Putamen (tissue), 1 donor: Measurements from ENCODE around the gene PI16.
"Not testable (repeated sequence)": the region's sequence is repeated elsewhere in the genome, so short reads cannot be mapped to it uniquely, and the experiment has no call there.

Experiments used
- DNase-seq: peaks from one replicate; pipeline ENCODE4 v3.0.0-alpha.2; 2016; ENCODE audit warnings: low spot score

The PI16 gene

DNA sequence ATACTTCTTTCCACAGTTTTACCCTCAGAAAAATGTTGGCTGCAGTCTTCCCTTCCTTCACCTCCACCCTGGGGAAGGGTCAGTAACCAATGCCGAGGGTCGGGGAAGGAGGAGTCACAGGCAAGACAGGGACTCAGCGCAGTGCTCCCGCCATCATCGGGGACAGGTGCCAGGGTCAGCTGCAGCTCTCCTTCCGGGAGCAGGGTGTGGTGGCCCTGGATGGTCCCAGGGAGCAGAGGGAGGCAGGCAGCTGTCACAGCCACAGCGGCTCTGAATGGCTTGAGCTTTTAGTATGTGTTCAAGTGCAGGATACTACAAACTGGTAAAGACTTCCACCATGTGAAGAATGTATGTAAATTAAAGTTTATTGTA is 26.0 kb upstream of the PI16 start:
- no peak for DNase-seq

DNA sequence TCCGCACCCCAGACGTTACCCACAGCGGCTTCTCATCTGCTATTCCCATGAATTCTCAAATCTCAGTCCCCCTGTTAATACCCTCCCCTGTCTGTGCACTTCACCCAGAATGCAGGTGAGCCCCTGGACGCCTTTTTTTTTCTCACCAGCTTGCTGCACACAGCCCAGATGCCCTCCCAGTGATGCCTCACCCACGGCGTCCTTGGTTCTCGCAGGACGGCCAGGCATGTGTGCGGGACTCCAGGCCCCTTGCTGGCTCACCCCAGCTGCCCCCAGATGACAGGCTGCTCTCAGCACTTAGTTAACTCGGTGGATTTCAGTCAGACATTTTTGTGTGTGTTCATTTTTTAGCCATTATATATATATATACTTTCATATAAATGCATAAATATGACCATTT is 25.4 kb upstream of the PI16 start:
- DNase-seq = no peak

DNA sequence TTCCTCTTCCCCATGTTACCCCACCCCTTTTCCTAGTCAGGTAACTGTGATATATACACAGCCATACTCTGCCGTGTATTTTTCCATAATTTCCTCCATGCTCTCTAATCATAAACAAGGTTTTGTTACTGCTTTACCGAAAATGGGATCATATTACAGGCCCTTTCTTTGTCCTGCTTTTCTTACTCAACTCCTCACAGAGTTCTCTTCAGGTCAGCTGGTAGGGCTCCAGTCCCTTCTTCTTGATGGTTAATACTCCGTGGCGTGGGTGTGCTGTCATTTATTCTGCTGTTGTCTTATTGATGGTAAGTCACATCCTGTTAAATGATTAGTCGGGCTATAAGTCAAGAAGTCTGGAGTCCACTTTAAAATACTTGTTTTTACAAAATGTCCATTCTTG is 24.9 kb upstream of the PI16 start:
- no peak for DNase-seq

DNA sequence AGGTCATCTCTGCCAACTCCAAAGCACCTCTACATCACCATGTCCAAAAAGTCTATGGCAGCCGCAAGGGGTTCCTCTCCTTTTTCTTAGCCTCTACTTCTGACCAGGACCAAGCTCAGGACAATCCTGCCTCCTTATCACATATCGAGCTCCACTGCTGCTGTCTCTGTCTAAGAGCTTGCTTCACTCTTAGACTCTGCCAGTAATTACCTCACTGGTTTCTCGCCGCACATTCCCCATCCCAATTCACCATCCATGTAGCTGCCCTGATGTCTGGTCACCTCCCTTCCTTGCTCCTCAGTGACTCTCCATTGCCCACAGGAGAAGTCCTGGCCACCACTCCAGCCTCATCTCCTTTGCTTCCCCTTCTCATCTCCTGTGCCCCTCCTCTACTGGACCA is 24.1 kb upstream of the PI16 start:
- DNase-seq = no peak

DNA sequence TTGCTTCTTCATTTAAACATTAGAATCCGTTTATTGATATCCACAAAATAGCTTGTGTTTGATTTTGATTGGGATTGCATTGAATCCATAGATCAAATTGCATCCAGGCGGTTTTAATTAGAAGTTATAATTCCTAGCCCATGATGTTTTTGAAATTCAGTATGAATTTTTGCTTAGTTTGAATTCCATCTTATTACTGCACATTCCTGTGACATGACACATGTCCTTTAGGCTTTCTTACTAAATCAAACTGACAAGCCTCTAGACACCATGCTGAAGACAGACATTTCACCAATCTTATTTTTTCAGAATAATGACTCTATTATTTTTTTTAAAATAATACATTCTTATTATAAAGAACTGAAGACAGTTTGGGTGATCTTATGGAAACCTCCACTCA is 21.4 kb upstream of the PI16 start:
- no peak for DNase-seq

DNA sequence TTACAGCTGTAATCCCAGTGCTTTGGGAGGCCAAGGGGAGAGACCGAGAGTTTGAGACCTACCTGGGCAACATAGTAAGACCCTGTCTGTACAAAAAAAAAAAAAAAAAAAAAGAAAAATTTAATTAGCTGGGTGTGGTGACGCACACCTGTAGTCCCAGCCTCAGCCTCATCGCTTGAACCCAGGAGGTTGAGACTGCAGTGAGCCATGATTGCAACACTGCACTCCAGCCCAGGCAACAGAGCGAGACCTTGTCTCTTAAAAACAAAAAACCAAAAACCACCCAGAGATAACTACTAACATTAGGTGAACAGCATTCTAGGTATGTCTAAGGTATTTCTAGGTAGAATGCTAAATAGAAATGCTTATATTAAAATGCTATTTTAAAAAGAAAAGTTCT is 21.0 kb upstream of the PI16 start:
- DNase-seq = no peak

DNA sequence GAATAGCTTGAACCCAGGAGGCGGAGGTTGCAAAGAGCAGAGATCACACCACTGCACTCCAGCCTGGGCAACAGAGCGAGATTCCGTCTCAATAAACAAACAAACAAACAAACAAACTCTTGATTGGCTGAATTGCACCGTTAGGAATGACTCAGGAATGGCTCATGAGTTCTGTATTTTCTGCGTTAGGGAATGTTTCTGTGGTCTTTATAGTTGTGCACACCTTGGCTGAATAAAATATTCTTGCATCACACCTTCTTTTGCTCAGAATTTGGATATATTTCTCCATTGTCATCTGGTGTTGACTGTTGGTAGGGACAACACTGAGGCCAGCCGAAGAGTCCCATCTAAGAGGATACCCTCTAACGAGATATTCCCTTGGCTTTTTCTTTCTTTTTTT is 19.6 kb upstream of the PI16 start:
- no peak for DNase-seq

DNA sequence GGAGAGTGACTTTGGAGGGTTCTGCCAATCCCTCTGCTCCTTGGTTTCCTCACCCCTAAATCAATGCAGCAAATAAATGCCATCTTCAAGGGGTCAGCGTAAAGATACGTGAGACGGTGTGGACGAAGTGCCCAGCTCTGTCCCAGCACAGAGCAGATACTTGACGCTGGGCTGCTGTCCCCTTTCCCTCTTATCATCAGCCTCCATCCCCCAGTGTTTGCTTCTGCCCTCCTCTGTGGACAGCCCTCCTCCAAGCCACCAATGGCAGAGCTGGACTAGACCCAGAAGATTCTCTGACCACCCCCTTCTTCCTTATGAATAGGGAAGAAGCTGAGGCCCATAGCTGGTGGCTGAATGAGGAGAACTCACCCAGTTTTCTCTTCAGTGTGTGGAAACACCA is 17.7 kb upstream of the PI16 start:
- DNase-seq = no peak

DNA sequence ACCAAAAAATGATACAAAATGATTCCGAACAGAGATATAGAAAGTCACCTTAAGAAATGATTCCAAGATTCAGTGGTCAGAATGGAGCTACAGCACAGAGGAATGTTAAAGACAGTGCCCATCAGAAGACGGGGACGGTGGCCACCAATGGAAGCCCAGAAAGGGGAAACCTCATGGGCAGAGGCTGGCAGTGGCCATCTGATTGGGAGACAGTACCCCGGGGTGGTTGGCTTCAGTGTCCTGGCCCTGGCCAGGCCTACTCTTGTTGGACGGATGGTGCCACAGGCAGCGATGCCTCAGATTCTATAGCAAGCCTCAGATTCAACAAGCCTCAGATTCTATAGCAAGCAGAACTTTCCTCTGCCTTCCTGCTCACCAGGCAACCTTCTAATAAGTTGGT is 16.6 kb upstream of the PI16 start:
- no peak for DNase-seq

DNA sequence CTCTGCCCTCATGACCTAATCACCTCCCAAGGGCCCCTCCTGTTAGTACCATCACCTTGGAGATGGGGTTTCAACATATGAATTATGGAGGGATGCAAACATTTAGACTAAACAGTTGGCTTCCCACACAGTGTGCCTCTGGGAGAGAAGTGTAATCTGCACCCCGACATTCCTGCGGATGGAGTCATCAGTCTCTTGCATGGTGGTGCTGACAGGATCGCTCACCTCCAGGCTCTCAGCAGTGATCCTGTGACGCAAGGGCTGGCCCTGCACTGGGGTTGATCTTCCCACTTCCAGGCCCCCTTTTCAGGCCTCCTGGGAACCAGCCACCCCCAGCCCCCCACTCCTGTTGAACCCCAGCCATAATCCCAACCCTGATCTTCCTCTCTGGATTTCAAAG is 16.0 kb upstream of the PI16 start:
- DNase-seq = no peak

DNA sequence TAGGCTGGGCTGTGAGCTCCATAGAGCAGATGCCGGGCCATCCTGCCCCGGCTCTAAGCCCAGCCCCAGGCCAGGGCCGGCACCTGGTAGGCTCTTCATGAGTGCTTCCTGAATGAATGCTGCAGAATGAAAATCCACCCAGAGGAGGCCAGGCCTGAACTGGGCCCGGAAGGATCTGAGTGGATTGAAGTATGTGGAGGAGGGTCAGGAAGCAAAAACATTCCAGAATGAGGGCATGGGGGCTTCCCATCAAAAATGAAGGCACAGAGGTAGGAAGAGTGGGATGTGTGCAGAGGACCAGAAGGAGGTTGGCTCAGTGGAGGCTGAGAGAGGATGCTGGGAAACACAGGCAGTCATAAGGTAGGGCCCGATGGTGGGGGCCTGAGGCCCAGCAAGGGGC is 15.5 kb upstream of the PI16 start:
- not testable (repeated sequence) for DNase-seq

DNA sequence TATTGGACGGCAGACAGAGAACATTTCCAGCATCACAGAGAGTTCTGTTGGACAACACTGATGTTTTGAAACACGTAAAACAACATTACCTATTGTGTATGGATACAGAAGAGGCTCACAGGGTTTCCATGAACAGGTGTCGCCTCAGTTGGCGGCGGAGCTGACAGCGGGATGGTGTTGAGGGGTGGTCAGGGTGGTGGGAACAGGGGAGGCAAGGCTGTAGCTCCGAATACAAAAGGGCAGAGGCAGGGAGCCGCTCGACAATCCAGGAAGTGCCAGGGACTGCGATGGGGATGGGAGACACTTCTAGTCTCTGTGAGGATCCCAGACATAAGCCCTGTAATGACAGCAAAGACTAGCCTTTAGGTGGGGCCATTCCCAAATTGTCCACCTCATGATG is 14.5 kb upstream of the PI16 start:
- DNase-seq = no peak

DNA sequence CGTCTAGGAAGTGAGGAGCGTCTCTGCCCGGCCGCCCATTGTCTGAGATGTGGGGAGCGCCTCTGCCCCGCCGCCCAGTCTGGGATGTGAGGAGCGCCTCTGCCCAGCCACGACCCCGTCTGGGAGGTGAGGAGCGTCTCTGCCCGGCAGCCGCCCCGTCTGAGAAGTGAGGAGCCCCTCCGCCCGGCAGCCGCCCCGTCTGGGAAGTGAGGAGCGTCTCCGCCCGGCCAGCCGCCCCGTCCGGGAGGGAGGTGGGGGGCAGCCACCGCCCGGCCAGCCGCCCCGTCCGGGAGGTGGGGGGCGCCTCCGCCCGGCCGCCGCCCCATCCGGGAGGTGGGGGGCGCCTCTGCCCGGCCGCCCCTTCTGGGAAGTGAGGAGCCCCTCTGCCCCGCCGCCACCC is 13.0 kb upstream of the PI16 start:
- DNase-seq = not testable (repeated sequence)

DNA sequence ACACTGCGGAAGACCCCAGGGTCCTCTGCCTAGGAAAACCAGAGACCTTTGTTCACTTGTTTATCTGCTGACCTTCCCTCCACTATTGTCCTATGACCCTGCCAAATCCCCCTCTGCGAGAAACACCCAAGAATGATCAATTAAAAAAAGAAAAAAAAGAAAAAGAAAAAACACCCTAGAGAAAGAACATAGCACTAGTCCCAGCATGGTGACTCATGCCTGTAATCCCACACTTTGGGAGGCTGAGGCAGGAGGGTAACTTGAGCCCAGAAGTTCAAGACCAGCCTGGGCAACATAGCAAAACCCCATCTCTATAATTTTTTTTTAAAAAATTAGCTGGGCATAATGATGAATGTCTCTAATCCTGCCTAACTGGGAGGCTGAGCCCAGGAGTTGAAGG is 12.2 kb upstream of the PI16 start:
- DNase-seq = not testable (repeated sequence)

DNA sequence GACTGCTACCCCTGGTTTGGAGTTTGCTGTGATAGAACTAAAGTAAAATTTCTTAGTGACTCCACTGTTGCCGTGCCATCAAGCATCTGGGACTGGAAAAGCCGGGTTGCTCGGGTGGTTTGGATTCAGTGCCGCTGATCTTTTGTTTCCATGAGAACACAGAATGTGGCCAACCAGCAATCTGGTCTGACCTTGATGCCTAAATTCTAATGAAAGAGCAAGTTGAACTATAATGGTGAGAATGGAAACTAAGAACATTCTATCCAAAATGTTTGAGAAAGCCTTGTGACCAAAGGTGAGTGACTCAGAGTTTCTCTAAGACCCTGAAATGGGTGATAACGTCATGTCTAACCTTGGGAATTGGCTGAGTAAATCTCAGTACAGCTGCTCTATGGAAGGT is 9.9 kb upstream of the PI16 start:
- no peak for DNase-seq

DNA sequence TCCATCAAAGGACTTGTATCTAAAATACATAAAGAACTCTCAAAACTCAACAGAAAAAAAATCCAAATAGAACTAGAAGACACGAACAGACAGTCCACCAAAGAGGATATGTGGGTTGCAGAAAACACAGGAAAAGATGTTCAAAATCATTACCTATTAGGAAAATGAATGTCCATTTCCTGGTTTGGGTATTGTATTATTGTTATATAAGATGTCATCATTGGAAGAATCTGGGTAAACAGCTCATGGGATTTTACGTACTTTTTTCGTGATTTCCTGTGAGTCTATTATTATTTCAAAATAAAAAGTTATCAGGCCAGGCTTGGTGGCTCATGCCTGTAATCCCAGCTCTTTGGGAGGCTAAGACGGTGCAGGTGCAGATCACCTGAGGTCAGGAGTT is 9.2 kb upstream of the PI16 start:
- no peak for DNase-seq

DNA sequence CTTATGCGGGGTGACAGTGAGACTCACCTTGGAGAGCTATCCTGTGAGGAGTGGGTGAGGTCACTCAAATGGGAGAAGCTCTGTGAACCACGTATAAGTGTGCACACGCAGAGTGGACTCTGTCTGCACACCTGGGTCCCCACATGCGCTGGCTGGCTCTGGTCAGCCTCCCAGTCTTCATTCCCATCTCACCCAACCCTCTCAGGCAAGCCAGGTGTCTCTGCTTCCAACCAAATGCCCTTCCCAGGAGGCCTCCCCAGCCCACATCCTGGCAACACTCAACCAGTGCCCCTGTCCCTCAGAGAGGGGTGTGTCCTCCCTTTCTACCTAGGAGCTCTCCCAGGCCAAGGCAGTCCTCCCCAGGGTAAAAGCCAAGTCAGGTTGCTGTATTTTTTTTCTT is 8.0 kb upstream of the PI16 start:
- DNase-seq = no peak

DNA sequence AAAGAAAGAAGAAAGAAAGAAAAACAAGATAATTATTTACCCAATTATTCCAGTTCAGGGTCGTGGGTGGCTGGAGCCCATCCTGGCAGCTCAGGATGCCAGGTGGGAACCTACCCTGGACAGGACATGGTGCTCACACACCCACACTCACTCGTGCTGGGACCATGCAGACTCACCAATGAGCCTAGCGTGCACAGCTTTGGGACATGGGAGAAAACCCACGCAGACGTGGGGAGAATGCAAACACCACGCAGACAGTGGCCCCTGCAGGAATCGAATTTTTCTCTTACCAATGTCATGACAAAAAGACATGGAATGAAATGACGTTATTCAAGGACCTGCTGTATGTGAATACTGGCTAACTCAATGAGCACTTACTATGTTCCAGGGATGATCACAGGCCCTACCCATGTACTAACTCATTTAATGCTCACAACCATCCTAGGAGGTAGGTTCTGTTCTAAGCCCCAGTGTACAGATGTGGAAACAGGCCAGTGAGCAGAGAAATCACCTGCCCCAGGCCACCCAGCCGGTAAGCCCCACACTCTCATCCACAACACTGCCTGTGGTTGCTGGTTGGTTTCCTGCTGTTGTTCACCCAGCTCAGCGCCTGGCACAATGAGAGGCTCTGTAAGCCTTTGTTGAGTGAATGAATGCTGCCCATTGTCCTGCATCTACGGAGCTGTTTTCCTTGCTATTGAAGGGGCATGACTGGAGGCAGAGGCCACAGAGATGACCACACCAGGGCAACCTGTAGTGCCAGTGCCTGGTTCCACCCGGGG is 6.8 kb upstream of the PI16 start:
- DNase-seq = peak; percentile 94

DNA sequence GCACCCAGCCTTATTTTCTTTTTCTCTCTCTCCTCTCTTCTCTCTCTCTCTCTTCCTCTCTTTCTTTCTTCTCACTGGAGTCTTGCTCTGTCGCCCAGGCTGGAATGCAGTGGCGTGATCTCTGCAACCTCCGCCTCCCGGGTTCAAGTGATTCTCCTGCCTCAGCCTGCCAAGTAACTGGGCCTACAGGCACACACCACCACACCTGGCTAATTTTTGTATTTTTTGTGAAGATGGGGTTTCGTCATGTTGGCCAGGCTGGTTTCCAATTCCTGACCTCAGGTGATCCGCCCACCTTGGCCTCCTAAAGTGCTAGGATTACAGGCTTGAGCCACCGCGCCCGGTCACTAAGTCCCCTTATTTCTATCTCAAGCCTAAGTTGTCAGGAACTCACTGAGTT is 5.5 kb upstream of the PI16 start:
- DNase-seq = not testable (repeated sequence)

DNA sequence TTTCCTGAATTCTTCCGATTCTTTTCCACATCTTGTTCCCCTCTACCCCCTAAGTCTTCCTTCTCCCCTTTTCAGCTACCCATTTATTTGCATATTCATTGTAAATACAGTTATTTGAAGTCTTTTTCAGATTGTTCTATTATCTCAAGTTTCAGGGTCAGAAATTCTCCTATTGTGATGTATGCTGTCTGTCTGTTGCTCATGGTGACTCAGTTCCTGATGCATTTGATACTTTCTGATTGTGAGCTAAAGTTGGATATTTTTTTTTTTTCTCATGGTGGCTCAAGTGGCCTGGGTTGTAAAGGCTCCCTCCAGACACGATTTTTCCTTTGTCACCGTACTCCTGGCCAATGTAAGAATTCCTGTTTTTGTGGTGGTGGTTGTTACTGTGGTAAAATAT is 4.9 kb upstream of the PI16 start:
- DNase-seq = no peak

DNA sequence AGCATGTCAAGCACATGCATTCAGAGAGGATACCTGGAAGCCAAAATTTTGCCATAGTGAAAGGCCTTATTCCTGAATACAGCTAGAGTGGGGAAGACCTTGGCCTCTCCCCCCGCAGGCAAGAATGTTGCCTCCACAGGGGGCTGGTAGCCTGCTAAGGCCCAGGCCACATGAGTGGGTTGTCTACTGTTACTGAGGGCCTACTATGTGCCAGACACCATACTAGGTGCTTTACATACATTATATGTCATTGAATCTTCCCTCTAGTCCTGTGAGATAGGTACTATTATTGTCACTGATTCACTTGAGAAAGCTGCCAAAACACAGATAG is 642 bp upstream of the PI16 start:
- DNase-seq = no peak

DNA sequence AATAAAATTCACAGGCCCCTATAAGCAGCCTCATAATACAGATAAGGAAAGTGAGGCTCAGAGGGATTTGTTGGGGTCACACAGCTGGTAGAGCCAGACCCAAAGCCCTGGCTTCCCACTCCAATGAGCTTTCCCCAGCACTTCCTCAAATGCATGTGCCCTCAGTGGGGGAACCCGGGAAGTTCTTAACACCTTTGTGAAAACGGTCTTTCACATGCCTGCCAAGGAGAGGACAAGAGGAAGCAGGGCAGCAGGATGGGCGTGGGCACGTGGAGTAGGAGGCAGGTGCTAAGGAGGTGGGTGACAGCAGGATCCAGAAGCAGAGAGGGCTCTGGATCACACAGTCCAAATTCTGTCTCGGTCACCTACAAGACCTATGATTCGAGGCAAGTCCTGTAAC is 598 bp downstream of the PI16 start:
- no peak for DNase-seq

DNA sequence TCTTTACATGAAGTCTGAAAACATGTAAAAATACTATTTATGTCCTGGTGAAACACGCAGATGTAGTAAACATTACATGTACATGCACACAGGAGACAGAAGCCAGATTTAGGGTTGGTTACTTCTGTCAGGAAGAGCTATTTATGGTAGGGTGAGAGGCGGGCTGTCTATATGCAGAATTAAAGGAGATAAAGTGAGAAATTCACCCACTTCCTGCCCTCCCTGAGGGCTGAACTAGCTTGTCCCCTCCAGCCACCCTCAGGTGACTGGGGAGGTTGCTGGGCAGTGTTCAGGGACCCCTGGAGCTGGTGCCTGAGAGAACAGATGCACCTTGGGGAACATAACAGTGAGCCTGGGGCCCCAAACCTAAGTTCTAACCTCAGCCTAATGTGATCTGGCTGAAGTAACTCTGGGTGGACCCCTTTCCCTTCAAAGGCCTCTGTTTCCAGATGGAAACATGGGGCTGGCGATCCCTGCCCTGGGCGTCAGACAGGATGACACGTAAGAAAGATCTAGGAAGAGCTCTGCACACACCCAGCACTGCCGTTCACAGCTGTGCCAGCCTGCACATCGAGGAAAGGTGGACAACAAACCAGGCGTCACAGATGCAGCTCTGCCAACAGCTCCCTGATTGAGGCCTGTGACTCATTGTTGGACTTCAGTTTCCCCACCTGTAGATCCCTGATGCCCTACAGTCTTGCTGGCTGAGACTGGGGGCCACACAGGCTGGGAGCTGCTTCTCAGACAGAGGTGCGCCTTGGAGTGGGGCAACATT is 1.3 kb downstream of the PI16 start:
- no peak for DNase-seq

DNA sequence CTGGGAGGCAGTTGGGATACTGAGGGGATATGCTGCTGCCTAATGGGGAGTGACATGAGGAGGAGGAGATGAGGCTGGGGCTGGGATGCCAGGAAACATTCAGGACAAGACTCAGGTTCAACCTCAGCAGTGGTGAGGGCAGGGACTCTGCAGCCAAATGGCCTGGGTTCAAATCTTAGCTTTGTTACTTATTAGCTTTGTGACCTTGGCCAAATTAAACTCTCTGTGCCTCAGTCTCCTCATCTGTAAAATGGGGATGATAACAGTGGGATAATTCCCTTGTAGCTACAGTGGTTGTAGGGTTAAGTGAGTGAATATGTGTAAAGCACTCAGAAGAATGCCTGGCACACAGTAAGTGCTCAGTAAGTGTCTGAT is 1.9 kb downstream of the PI16 start:
- DNase-seq = no peak
